ENCODE results near the gene PDHB. TPM values are rescaled to one million over a fixed set of nuclear protein-coding genes. Genes with fewer than 3 reads are reported as not detected.
A peak's percentile ranks its signal among the peaks of the same experiment; 100 is the strongest.
"Not testable (repeated sequence)": the region's sequence is repeated elsewhere in the genome, so short reads cannot be mapped to it uniquely, and the experiment has no call there.

The PDHB gene
- total RNA-seq, 2 experiments from 2014 or later = 55.5 to 58.9 TPM

DNA sequence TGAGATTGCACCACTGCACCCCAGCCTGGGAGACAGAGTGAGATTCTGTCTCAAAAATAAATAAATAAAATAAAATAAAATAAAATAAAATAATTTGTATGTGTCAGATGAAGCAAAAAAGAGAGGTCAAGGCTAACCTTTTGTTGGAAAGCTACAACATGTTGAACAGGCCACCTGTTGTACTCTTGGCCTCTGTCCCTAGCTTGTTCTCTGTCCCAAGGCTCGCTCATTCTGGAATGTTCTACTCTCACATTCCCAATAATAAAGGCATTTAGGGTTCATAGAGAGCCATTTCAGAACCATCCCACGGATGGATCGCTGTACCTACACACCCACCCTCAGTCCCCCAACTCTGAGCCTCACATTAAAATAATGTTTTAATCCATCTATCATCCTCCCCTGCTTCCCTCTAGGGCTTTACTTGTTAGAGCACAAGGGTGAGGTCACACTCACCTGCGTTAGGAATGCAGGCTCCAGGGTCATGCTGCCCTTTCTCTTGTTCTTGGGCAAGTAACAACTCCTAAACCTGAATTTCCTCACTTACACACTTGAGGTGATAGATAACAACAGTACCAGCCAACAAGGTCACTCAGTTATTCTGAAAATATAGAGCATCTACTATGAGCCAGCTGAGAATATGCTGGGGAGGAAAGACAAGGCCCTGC, 33.4 kb upstream of the PDHB start:
- no peak overlapping the region for H3K4me3 Mint-ChIP-seq
- CTCF ChIA-PET = interaction anchor here (0.6 to 2.6 kb wide), 5 partner anchors 25 to 161 kb away, joined by 3 to 15 read pairs (median 3); partner anchors contain the start of genes HTD2, KCTD6 and RPP14
- no peaks in the 10 kb centered on the region for H3K27me3 Mint-ChIP-seq
- no peaks in the 10 kb centered on the region for H3K36me3 Mint-ChIP-seq (ENCODE audit: low read depth)
- DNase-seq = no peak
- H3K27ac Mint-ChIP-seq = no peak overlapping the region
- POLR2A ChIA-PET = no interaction called here
- H3K9me3 Mint-ChIP-seq = no peaks in the 10 kb centered on the region
- peaks cover 49% of the 10 kb centered on the region for H3K4me1 Mint-ChIP-seq

GRCh38 chr3:58464866-58465265, 31.2 kb upstream of the PDHB start:
- no peaks in the 10 kb centered on the region for H3K9me3 Mint-ChIP-seq
- H3K27ac Mint-ChIP-seq = no peak overlapping the region
- ChIA-PET CTCF (interaction anchor here (1.1 to 3.1 kb wide), 3 partner anchors 23 to 159 kb away, joined by 3 to 34 read pairs (median 4); partner anchors contain the start of genes HTD2, KCTD6 and RPP14), POLR2A (no interaction called here)
- no peaks in the 10 kb centered on the region for H3K27me3 Mint-ChIP-seq
- no peak for DNase-seq
- peaks cover 29% of the 10 kb centered on the region for H3K4me1 Mint-ChIP-seq
- H3K36me3 Mint-ChIP-seq (ENCODE audit: low read depth) = no peaks in the 10 kb centered on the region
- no peak overlapping the region for H3K4me3 Mint-ChIP-seq

- Mint-ChIP-seq H3K27me3 (no peaks in the 10 kb centered on the region), H3K9me3 (no peaks in the 10 kb centered on the region), H3K36me3 (ENCODE audit: low read depth) (no peaks in the 10 kb centered on the region), H3K4me1 (peaks cover 23% of the 10 kb centered on the region), H3K4me3 (no peak overlapping the region), H3K27ac (peak overlapping the region; percentile 40)
- ChIA-PET CTCF (interaction anchor here (0.9 to 3.1 kb wide), 11 partner anchors 9 to 157 kb away, joined by 3 to 34 read pairs (median 5); partner anchors contain the start of genes HTD2, KCTD6, PDHB and RPP14), POLR2A (interaction anchor here (1.1 to 1.3 kb wide), 3 partner anchors 8 to 29 kb away, joined by 3 to 8 read pairs (median 3); partner anchors contain the start of gene KCTD6)
- DNase-seq = no peak
Measured at GRCh38 chr3:58463942-58464271, 30.3 kb upstream of the PDHB start.

GRCh38 chr3:58463181-58463941, 29.7 kb upstream of the PDHB start:
- no peaks in the 10 kb centered on the region for H3K36me3 Mint-ChIP-seq (ENCODE audit: low read depth)
- peak; percentile 78 for DNase-seq
- ChIA-PET POLR2A (interaction anchor here (1.1 to 1.3 kb wide), 3 partner anchors 9 to 29 kb away, joined by 3 to 8 read pairs (median 3); partner anchors contain the start of gene KCTD6), CTCF (interaction anchor here (0.9 to 3.1 kb wide), 11 partner anchors 9 to 157 kb away, joined by 3 to 34 read pairs (median 5); partner anchors contain the start of genes HTD2, KCTD6, PDHB and RPP14)
- H3K9me3 Mint-ChIP-seq = no peaks in the 10 kb centered on the region
- peaks cover 21% of the 10 kb centered on the region for H3K4me1 Mint-ChIP-seq
- no peaks in the 10 kb centered on the region for H3K27me3 Mint-ChIP-seq
- no peak overlapping the region for H3K4me3 Mint-ChIP-seq
- peak overlapping the region; percentile 40 for H3K27ac Mint-ChIP-seq

DNA sequence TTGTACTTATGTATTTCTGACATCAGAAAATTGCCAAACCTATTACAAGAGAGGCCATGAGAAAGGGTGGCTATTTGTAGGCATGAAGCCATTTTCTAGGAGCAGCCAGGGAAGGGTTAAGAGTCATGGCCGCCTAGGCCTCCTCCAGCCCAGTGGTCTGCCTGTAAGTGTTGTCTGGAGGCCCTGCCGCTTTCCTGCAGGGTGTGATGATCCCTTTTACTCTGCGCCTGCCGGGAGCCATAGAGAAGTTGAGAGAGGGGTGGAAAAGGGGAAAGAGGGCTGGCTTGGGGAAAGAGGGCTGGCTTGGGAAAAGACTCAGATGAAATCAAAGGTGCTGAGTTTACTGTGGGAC, 29.2 kb upstream of the PDHB start:
- Mint-ChIP-seq H3K9me3 (no peaks in the 10 kb centered on the region), H3K4me1 (peaks cover 21% of the 10 kb centered on the region), H3K27ac (no peak overlapping the region), H3K4me3 (no peak overlapping the region), H3K36me3 (ENCODE audit: low read depth) (no peaks in the 10 kb centered on the region), H3K27me3 (no peaks in the 10 kb centered on the region)
- ChIA-PET POLR2A (no interaction called here), CTCF (no interaction called here)
- DNase-seq = no peak

- H3K4me1 Mint-ChIP-seq = peaks cover 11% of the 10 kb centered on the region
- DNase-seq = no peak
- no peak overlapping the region for H3K27ac Mint-ChIP-seq
- H3K4me3 Mint-ChIP-seq = no peak overlapping the region
- peaks cover 11% of the 10 kb centered on the region for H3K36me3 Mint-ChIP-seq (ENCODE audit: low read depth)
- POLR2A ChIA-PET = no interaction called here
- H3K27me3 Mint-ChIP-seq = peaks cover 4% of the 10 kb centered on the region
- H3K9me3 Mint-ChIP-seq = peaks cover 14% of the 10 kb centered on the region
- CTCF ChIA-PET = interaction anchor here (1.0 kb wide), 1 partner anchor 34 kb away, joined by 3 read pairs; no protein-coding TSS in a partner anchor
Measured at GRCh38 chr3:58459160-58459559, 25.5 kb upstream of the PDHB start.

GRCh38 chr3:58452176-58452575, 18.5 kb upstream of the PDHB start:
- Mint-ChIP-seq H3K27ac (no peak overlapping the region), H3K9me3 (peaks cover 22% of the 10 kb centered on the region), H3K27me3 (peaks cover 8% of the 10 kb centered on the region), H3K36me3 (ENCODE audit: low read depth) (peaks cover 14% of the 10 kb centered on the region), H3K4me1 (peaks cover 3% of the 10 kb centered on the region), H3K4me3 (no peak overlapping the region)
- POLR2A ChIA-PET = no interaction called here
- no peak for DNase-seq
- CTCF ChIA-PET = no interaction called here

- H3K4me1 Mint-ChIP-seq = no peaks in the 10 kb centered on the region
- H3K27ac Mint-ChIP-seq = no peak overlapping the region
- peaks cover 13% of the 10 kb centered on the region for H3K27me3 Mint-ChIP-seq
- H3K4me3 Mint-ChIP-seq = no peak overlapping the region
- no peaks in the 10 kb centered on the region for H3K36me3 Mint-ChIP-seq (ENCODE audit: low read depth)
- CTCF ChIA-PET = no interaction called here
- no peak for DNase-seq
- H3K9me3 Mint-ChIP-seq = no peaks in the 10 kb centered on the region
- POLR2A ChIA-PET = no interaction called here
Measured at GRCh38 chr3:58441514-58442450, 8.2 kb upstream of the PDHB start.

- DNase-seq; H3K4me1 Mint-ChIP-seq; H3K27ac Mint-ChIP-seq; H3K4me3 Mint-ChIP-seq; H3K36me3 Mint-ChIP-seq (ENCODE audit: low read depth); POLR2A ChIA-PET; H3K9me3 Mint-ChIP-seq; CTCF ChIA-PET: not testable (repeated sequence)
- H3K27me3 Mint-ChIP-seq = peaks cover 13% of the 10 kb centered on the region
Measured at GRCh38 chr3:58440996-58441355, 7.3 kb upstream of the PDHB start.

DNA sequence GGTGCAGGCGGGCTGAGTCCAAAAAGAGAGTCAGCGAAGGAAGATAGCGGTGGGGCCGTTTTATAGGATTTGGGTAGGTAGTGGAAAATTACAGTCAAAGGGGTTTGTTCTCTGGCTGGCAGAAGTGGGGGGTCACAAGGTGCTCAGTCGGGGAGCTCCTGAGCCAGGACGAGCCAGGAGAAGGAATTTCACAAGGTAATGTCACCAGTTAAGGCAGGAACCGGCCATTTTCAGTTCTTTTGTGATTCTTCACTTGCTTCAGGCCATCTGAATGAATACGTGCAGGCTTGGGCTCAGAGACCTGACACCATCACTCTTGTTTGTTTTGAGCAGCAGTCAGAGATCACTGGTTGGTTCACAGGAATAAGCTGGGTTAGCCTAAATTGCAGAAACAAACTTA, 3.6 kb upstream of the PDHB start:
- CTCF ChIA-PET = interaction anchor here (2.1 kb wide), 1 partner anchor 130 kb away, joined by 7 read pairs; the partner anchor contains the start of genes HTD2 and RPP14
- H3K27me3 Mint-ChIP-seq; H3K36me3 Mint-ChIP-seq (ENCODE audit: low read depth); H3K9me3 Mint-ChIP-seq; POLR2A ChIA-PET; H3K27ac Mint-ChIP-seq; DNase-seq; H3K4me3 Mint-ChIP-seq: not testable (repeated sequence)
- H3K4me1 Mint-ChIP-seq = peaks cover 21% of the 10 kb centered on the region

GRCh38 chr3:58434990-58435389, 1.4 kb upstream of the PDHB start:
- POLR2A ChIA-PET = interaction anchor here (1.3 to 2.8 kb wide), 3 partner anchors 57 to 879 kb away, joined by 3 to 21 read pairs (median 4); partner anchors contain the start of genes HTD2, KCTD6, PDE12 and RPP14
- CTCF ChIA-PET = interaction anchor here (1.7 kb wide), 1 partner anchor 56 kb away, joined by 4 read pairs; no protein-coding TSS in a partner anchor
- DNase-seq = no peak
- Mint-ChIP-seq H3K4me1 (peaks cover 28% of the 10 kb centered on the region), H3K4me3 (peak overlapping the region; percentile 4), H3K36me3 (ENCODE audit: low read depth) (peaks cover 18% of the 10 kb centered on the region), H3K9me3 (no peaks in the 10 kb centered on the region), H3K27ac (no peak overlapping the region), H3K27me3 (peaks cover 10% of the 10 kb centered on the region)

- peaks cover 32% of the 10 kb centered on the region for H3K4me1 Mint-ChIP-seq
- peaks cover 10% of the 10 kb centered on the region for H3K27me3 Mint-ChIP-seq
- peak overlapping the region; percentile 4 for H3K4me3 Mint-ChIP-seq
- ChIA-PET POLR2A (interaction anchor here (0.9 to 2.8 kb wide), 7 partner anchors 10 to 878 kb away, joined by 3 to 21 read pairs (median 4); partner anchors contain the start of genes HTD2, KCTD6, PDE12 and RPP14), CTCF (interaction anchor here (1.7 kb wide), 1 partner anchor 56 kb away, joined by 4 read pairs; no protein-coding TSS in a partner anchor)
- H3K9me3 Mint-ChIP-seq = no peaks in the 10 kb centered on the region
- no peak overlapping the region for H3K27ac Mint-ChIP-seq
- H3K36me3 Mint-ChIP-seq (ENCODE audit: low read depth) = peaks cover 23% of the 10 kb centered on the region
- DNase-seq = no peak
Measured at GRCh38 chr3:58434511-58434910, 879 bp upstream of the PDHB start.
